Urinary bladder (tissue), 4 donors: ENCODE results near the gene ZNF714. TPM values are rescaled to one million over a fixed set of nuclear protein-coding genes. Genes with fewer than 3 reads are reported as not detected.
"Not testable (repeated sequence)": the region's sequence is repeated elsewhere in the genome, so short reads cannot be mapped to it uniquely, and the experiment has no call there.

Experiments
- DNase-seq: peaks from one replicate; pipeline ENCODE4 v3.0.0-alpha.2; 2015; ENCODE audit errors: extremely low spot score
- H3K27ac ChIP-seq: one replicate; pipeline ENCODE4 v1.5.1; 2013; ENCODE audit warnings: low read depth, mild to moderate bottlenecking, moderate library complexity
- H3K36me3 ChIP-seq: one replicate; pipeline ENCODE4 v1.6.1; 2013; ENCODE audit warnings: mild to moderate bottlenecking, moderate library complexity; ENCODE audit not compliant: insufficient read depth
- H3K4me1 ChIP-seq: one replicate; pipeline ENCODE4 v1.6.1; 2013; ENCODE audit warnings: mild to moderate bottlenecking, moderate library complexity; ENCODE audit not compliant: insufficient read depth
- H3K4me3 ChIP-seq: one replicate; pipeline ENCODE4 v1.5.1; 2013; ENCODE audit warnings: low read depth, low read length
- WGBS: extraction: QIAGEN DNeasy Blood & Tissue Kit; methylation state at CpG from one replicate; pipeline ENCODE4 v1.1.7; 2013; 5-methylcytosine and 5-hydroxymethylcytosine counted together
- polyA plus RNA-seq: library from polyadenylated mRNA; stranded (reverse); fragments of 200-250 nt; gene quantifications from one replicate; pipeline ENCODE4 v1.2.3, GENCODE V29; 2013
- total RNA-seq: library from RNA; depleted of rRNA; stranded (reverse); fragments of >200 nt; gene quantifications from one replicate; pipeline ENCODE4 v1.2.3, GENCODE V29; 2014
- donor health status: healthy with polysubstance abuse.
- donor health status: healthy.

Gene ZNF714
- total and polyA plus RNA-seq, 2 donors, result 2.2 to 18.1 TPM

GRCh38 chr19:21115430-21115829, 33.4 kb downstream of the ZNF714 start:
- Histone ChIP-seq H3K27ac (no peak overlapping the region), H3K4me3 (no peak overlapping the region), H3K36me3 (no peaks in the 10 kb centered on the region), H3K4me1 (no peaks in the 10 kb centered on the region)
- no peak for DNase-seq

GRCh38 chr19:21117041-21117907, 35.3 kb downstream of the ZNF714 start:
- 96% methylated on average over 2 of the region's 2 CpGs for WGBS
- Histone ChIP-seq H3K27ac (no peak overlapping the region), H3K4me1 (no peaks in the 10 kb centered on the region), H3K36me3 (no peaks in the 10 kb centered on the region), H3K4me3 (no peak overlapping the region)
- DNase-seq, result no peak

GRCh38 chr19:21126078-21126477, 44.1 kb downstream of the ZNF714 start:
- H3K4me3 ChIP-seq, result no peak overlapping the region
- no peaks in the 10 kb centered on the region for H3K4me1 ChIP-seq
- no peaks in the 10 kb centered on the region for H3K36me3 ChIP-seq
- DNase-seq, result no peak
- H3K27ac ChIP-seq, result no peak overlapping the region

GRCh38 chr19:21127001-21127400, 45.0 kb downstream of the ZNF714 start:
- WGBS, result 42% methylated on average over 2 of the region's 2 CpGs
- Histone ChIP-seq H3K27ac (no peak overlapping the region), H3K4me3 (no peak overlapping the region)

GRCh38 chr19:21127898-21128297, 45.9 kb downstream of the ZNF714 start:
- Histone ChIP-seq H3K27ac (no peak overlapping the region), H3K36me3 (no peaks in the 10 kb centered on the region), H3K4me3 (no peak overlapping the region), H3K4me1 (no peaks in the 10 kb centered on the region)
- 29% methylated on average over 4 of the region's 4 CpGs for WGBS
- no peak for DNase-seq

More at GRCh38 chr19:21127001-21127400, 45.0 kb downstream of the ZNF714 start:
- Histone ChIP-seq H3K4me1 (no peaks in the 10 kb centered on the region), H3K36me3 (no peaks in the 10 kb centered on the region)
- no peak for DNase-seq

- WGBS, result 61% methylated on average over 6 of the region's 6 CpGs
- no peak for DNase-seq
- Histone ChIP-seq H3K27ac (no peak overlapping the region), H3K36me3 (no peaks in the 10 kb centered on the region), H3K4me3 (no peak overlapping the region), H3K4me1 (no peaks in the 10 kb centered on the region)
Measured at GRCh38 chr19:21128901-21129698, 47.1 kb downstream of the ZNF714 start.

- peak; percentile 3 for DNase-seq
- H3K36me3 ChIP-seq, result no peaks in the 10 kb centered on the region
- WGBS, result 81% methylated on average over 3 of the region's 3 CpGs
- no peak overlapping the region for H3K27ac ChIP-seq
- H3K4me1 ChIP-seq, result no peaks in the 10 kb centered on the region
- H3K4me3 ChIP-seq, result no peak overlapping the region
Measured at GRCh38 chr19:21130097-21130775, 48.2 kb downstream of the ZNF714 start.

GRCh38 chr19:21133633-21134032, 51.6 kb downstream of the ZNF714 start:
- DNase-seq, result no peak
- H3K4me3 ChIP-seq, result no peak overlapping the region
- WGBS, result 34% methylated on average over 1 of the region's 1 CpG
- H3K27ac ChIP-seq, result no peak overlapping the region
- H3K36me3 ChIP-seq, result no peaks in the 10 kb centered on the region
- H3K4me1 ChIP-seq, result no peaks in the 10 kb centered on the region

GRCh38 chr19:21134934-21135366, 52.9 kb downstream of the ZNF714 start:
- H3K36me3 ChIP-seq, result no peaks in the 10 kb centered on the region
- H3K4me3 ChIP-seq, result no peak overlapping the region
- 85% methylated on average over 2 of the region's 2 CpGs for WGBS
- no peak for DNase-seq
- H3K27ac ChIP-seq, result no peak overlapping the region
- no peaks in the 10 kb centered on the region for H3K4me1 ChIP-seq

GRCh38 chr19:21135433-21135832, 53.4 kb downstream of the ZNF714 start:
- no peak for DNase-seq
- 86% methylated on average over 8 of the region's 8 CpGs for WGBS
- H3K36me3 ChIP-seq, result no peaks in the 10 kb centered on the region
- no peak overlapping the region for H3K27ac ChIP-seq
- H3K4me1 ChIP-seq, result no peaks in the 10 kb centered on the region
- H3K4me3 ChIP-seq, result no peak overlapping the region

GRCh38 chr19:21138130-21138529, 56.1 kb downstream of the ZNF714 start:
- no peak for DNase-seq
- Histone ChIP-seq H3K27ac (no peak overlapping the region), H3K36me3 (no peaks in the 10 kb centered on the region), H3K4me3 (no peak overlapping the region), H3K4me1 (no peaks in the 10 kb centered on the region)

GRCh38 chr19:21141006-21141405, 59.0 kb downstream of the ZNF714 start:
- not testable (repeated sequence) for H3K4me1 ChIP-seq, H3K36me3 ChIP-seq, H3K27ac ChIP-seq, DNase-seq, H3K4me3 ChIP-seq
- 88% methylated on average over 1 of the region's 1 CpG for WGBS

GRCh38 chr19:21141787-21142464, 59.9 kb downstream of the ZNF714 start, which contains the start of gene ZNF431:
Gene ZNF431 (plus strand): TSS chr19:21142040. CDS start chr19:21142184, 144 bp downstream.
- peak; percentile 89 for DNase-seq
- H3K27ac ChIP-seq, result peak within 1 kb of the TSS; percentile 28
- H3K4me3 ChIP-seq, result peak within 1 kb of the TSS; percentile 57
- no peaks in the 10 kb centered on the region for H3K4me1 ChIP-seq
- peaks cover 5% of the 10 kb centered on the region for H3K36me3 ChIP-seq
- under 1% methylated on average over 30 of the region's 30 CpGs for whole genome bisulfite sequencing
